Epithelial cell of esophagus (primary cell): ENCODE measurements around the gene KSR2.

ENCODE experiments used
- DNase-seq: peaks from one replicate; pipeline ENCODE4 v3.0.0; 2010; ENCODE audit warnings: low read depth
- H3K4me3 ChIP-seq: 2 replicates; pipeline ENCODE4 v1.5.1; 2011; ENCODE audit warnings: mild to moderate bottlenecking, low read length, control low read depth
- CTCF ChIP-seq: IDR thresholded peaks from 2 replicates; pipeline ENCODE4 v1.5.1; 2011; ENCODE audit warnings: low read depth, mild to moderate bottlenecking, low read length, control low read depth, inconsistent platforms; ENCODE audit not compliant: insufficient read depth; ENCODE audit errors: missing control alignments

Gene KSR2

GRCh38 chr12:117472983-117473382 lies 495.8 kb downstream of the KSR2 start:
- no peak overlapping the region for H3K4me3 ChIP-seq
- no peak for DNase-seq
- TF ChIP-seq CTCF = no peak

- H3K4me3 ChIP-seq = no peak overlapping the region
- TF ChIP-seq CTCF = peak; percentile 11
- no peak for DNase-seq
Observed at GRCh38 chr12:117470804-117471203, 498.0 kb downstream of the KSR2 start.

- TF ChIP-seq CTCF = no peak
- H3K4me3 ChIP-seq = no peak overlapping the region
- no peak for DNase-seq
Observed at GRCh38 chr12:117469883-117470483, 498.8 kb downstream of the KSR2 start.

GRCh38 chr12:117468016-117468415 lies 500.8 kb downstream of the KSR2 start:
- no peak overlapping the region for H3K4me3 ChIP-seq
- no peak for TF ChIP-seq CTCF
- no peak for DNase-seq

GRCh38 chr12:117467588-117467987 lies 501.2 kb downstream of the KSR2 start:
- no peak for TF ChIP-seq CTCF
- H3K4me3 ChIP-seq = no peak overlapping the region
- no peak for DNase-seq

- no peak for DNase-seq
- no peak overlapping the region for H3K4me3 ChIP-seq
- TF ChIP-seq CTCF = no peak
Observed at GRCh38 chr12:117466677-117467362, 502.0 kb downstream of the KSR2 start.

- H3K4me3 ChIP-seq = no peak overlapping the region
- no peak for DNase-seq
- TF ChIP-seq CTCF = no peak
Observed at GRCh38 chr12:117461732-117462131, 507.1 kb downstream of the KSR2 start.
